GM21515 (cell line): ENCODE measurements around the gene MYO6.

Experiments
- ATAC-seq: cut with Tn5 transposase; IDR thresholded peaks from one replicate; pipeline ENCODE4 v1.9.1; 2021; ENCODE audit not compliant: unreplicated experiment

The MYO6 gene

DNA sequence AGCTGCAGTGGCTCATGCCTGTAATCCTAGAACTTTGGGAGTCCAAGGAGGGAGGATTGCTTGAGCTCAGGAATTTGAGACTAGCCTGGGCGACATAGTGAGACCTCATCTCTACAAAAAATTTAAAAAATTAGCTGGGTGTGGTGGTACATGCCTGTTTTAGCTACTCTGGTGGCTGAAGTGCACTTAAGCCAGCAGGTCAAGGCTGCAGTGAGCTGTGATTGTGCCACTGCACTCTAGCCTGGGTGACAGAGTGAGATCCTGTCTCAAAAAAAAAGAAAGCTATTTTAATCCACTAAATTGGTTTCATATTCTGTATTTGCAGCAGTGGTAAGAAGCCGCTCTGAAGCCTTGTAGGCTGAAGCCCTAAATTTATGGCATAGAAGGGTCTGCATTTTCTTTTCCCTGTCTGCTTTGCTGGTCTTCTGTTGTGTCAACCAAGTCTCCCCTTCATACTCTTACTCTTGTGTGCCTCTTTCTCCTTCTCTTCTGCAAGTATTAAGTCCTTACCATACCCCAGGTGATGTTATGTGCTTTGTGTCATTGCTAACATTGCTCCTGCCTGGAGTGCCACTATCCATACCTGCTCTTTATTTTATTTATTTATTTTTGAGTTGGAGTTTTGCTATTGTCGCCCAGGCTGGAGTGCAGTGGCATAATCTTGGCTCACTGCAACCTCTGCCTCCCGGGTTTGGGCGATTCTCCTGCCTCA, 70.9 kb downstream of the MYO6 start:
- ATAC-seq = no peak

DNA sequence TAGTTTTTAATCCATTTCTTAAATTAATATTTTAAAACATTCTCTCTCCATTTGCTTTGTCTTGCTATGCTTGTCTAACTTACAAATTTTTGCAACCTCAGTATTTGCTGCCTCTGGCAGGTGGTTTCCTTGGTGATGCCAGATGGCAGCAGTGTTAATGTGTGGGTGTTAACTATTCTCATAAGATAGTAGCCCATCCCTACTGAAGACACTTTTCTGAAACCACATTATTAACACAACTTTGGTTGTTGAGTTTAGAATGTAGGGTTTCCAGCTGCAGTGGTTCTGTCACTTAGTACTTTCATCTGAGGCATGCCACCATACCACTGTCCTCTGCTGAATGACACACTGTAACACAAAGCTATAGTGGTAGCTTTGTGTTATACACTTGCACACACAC, 75.1 kb downstream of the MYO6 start:
- no peak for ATAC-seq

DNA sequence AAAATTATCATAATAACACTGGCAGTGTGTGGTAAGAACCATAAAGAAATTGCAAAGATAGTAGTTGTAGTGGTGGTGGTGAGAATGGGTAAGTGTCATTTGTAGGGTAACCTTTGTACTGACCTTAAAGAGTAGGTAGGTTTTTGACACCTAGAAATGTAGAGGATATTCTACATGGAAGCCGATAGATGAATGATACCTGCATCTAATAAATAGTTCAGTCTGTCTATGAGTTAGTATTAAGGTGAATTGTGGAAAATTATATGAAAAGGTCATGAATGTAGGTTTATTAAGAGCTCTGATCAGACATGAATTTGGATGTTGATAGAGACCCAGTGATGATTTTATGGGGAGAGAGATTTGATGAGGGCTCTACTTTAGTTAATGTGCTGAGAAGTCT, 78.1 kb downstream of the MYO6 start:
- ATAC-seq = no peak

DNA sequence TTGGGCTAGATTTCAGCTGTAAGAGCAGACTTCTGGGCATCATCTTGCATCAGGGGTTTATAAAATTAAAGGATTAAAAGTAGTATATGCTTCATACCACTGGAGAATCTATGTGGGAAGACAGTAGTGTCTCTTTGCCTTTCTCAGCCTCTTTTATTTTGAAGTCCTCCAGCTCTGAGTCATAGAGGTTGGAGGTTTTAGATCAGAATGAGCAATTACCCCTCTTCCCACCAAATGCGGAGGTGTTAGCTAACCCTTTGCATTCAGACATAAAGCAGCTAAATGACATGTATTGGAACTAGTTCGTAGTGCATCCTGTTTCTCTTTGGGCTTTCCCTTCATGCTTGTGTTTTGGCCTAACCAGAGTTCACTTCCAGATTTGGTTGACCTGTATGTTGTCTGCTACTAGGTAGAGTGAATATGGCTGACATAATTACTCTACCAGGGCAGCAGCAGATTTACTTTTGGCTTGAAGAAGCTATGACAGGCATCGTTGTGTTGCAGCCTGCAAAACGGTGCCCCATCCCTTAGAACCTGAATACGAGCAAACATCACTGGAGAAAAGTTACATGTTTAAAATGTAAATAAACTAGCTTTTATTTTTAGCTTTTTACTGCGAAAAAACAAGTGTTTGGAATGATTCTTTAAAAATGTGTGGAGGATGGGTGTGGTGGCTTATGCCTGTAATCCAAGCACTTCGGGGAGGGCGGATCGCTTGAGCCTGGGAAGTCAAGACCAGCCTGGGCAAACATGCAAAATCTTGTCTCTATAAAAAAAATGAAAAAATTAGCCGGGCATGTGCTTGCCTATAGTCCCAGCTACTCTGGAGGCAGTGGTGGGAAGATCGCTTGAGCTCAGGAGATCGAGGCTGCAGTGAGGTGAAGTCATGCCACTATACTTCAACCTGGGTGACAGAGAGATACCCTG, 82.2 kb downstream of the MYO6 start:
- ATAC-seq = peak; percentile 71

DNA sequence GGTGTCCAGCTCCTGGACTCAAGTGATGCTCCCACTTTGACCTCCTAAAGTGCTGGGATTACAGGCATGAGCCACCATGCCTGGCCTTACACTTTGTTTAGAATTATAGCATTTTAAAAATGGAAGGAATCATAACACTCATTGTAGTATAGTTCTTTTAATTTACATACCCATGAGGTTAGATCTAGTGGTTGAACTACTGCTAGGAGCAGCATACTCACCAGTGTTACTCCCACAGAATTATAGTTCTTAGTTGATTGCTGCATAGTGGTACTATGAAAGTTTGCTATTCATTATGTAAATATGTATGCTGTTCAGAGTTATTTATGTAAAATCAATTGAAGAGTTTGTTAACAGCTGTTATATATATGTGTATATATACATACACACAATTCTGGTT, 85.4 kb downstream of the MYO6 start:
- ATAC-seq = no peak

DNA sequence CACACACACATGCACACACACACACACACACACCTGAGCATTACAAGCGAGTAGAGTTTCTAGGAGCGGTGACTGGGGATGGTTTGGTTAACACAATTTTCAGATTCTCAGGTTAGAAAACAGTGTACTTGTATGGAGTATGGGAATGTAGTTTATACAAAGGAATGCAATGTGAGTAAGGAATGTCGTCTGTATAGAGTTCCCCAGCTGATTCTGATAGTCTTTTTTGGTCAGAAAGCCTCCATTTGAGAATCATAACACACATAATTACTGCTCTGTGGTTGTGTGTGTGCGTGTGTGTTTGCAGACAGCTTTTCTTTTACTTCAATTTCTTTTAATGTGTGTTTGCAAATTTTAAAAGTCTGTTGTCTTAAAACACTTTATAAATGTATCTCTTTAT, 93.2 kb downstream of the MYO6 start:
- ATAC-seq = no peak

DNA sequence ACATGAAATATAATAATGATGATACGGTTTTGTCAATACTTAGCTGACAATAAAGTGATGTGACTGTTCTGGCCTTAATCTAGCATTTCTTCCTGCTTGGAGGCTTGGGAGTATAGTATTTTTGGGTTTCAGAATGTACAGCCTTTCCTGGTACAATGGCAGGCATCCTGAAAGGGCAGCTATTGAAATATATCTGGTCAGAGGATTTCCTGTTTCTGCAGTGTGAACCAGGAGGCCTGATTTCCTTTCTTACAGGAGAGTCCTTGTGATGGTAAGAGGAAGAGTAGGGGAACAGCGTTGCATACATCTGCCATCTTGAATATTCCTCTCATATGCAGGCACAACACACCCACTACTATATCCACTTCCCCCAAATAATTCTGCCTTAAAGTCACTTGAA, 93.7 kb downstream of the MYO6 start:
- ATAC-seq = no peak

DNA sequence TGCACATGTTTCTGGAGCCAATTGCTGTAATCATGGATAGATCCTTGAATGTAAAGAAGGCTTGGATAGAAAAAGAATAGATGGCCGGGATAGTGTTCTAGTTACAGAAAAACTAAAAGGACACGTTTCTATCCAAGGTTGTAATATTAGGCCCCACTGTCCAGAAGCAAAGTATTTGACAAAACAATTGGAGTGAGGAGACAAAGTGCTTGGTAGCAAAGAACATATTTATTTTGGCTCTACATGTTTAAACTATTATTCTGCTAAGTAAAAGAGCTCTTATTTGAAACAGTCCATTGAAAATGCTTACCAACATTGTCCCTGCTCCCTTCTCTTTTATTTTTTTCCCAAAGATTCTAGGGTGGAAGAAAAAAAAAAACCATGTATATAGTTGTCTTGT, 94.4 kb downstream of the MYO6 start:
- no peak for ATAC-seq

DNA sequence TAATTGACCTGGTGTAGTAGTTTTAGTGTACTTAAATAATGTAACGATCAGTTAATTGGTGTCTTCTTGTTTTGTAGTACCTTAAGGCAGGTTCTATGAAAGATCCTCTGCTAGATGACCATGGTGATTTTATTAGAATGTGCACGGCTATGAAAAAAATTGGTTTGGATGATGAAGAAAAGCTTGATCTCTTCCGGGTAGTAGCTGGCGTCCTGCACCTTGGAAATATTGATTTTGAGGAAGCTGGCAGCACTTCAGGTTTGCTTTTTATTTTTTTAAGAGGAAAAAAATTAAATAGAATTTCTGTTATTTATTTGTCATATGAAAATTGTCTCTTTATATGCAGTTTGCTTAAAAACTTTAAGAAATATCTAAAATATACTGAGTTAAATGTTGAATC, 99.2 kb downstream of the MYO6 start:
- ATAC-seq = no peak

DNA sequence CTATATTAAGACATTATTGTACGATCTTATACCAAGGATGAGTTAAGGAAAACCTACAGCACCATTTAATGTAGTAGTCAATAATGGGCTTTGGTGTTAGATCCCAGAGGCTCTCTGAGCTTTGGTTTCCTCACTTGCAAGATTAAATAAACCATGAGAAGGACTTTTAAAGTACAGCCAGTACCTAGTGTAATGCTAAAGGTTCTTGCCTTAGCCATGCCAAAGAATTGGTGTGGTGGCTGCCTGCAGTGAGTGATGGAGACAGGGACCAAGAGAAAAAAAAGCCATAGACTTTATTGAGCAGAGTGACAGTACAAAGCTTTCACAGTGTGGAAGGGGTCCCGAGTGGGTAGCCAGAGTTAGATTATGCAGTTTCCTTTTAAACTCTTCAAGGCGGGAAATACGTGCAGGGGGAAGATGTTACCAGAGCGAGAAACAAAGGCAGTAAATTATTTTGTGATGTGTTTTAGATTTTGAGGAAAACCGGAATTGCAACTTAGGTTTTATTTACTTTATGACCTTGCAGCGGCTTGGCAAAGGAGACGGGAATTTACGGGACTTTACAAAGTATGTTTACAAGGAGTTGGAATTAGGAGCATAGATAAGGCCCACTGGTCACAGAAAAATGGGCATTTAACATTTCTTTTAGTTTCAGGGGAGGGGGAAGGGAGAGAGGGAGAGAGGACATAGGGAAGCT, 100.4 kb downstream of the MYO6 start:
- ATAC-seq = no peak

DNA sequence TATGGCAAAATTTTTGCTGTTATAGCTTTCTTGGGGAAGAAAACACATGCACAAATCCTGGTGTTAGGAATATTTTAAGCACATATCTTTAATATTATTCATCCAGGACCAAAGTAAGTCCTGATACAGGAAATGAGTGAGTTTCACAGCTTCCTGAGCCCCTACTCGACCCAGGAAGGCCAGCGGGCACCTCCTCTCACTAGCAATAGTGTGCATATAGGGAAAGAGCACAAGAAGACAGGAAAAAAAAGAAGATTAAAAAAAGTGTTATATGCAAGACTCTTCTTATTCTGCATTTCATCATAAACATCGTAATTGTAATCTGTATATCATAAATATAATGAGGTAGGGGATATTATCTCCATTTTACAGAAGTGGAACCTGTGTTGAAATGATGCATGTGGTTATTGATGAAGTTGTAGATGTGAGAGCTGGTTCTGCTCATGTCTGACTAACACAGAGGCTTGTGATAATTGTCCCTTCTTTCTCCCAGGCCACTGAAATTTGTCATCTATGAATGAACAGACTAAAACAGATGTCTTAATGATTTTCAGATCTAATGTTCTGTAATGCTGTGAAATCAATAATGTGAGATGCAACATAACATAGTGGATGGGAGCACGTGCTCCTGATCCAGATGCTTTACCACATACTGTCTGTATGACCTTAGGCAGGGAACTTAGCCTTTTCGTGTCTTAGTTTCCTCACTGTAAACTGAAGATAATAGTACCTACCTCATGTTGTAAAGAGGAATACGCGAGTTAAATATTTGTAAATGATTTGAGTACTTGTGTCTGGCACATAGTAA, 101.2 kb downstream of the MYO6 start:
- no peak for ATAC-seq

DNA sequence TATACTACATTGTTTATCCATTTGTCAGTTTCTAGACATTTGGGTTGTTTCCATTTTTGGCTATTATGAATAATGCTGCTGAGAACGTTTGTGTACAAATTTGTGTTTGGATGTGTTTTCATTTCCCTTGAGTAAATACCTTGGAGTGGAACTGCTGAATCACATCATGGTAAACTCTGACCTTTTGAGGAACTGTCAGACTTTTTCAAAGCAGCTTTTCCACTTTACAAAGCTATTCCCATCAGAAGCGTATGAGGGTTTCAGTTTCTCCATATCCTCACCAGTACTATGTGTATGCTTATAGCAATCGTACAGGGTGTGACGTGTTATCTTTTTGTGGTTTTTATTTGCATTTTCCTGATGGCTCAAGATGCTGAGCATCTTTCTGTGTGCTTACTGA, 103.7 kb downstream of the MYO6 start:
- peak; percentile 68 for ATAC-seq

DNA sequence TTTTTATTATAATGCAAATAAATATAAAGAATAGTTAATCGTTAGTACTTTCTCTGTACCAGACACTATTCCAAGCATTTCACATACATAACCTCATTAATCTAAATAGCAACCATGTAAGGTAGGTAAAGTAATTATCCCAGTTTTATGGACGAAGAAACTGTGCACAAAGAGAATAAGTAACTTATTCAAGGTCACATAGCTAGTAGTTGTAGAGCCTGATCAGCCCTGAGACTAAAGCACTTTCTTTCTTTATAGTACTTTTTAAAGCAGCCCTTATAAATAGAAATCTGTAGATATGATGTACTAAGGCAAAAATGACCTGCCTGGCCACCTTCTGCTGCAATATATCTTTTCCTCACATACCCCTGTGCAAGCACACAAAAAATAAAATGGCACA, 104.8 kb downstream of the MYO6 start:
- ATAC-seq = no peak

DNA sequence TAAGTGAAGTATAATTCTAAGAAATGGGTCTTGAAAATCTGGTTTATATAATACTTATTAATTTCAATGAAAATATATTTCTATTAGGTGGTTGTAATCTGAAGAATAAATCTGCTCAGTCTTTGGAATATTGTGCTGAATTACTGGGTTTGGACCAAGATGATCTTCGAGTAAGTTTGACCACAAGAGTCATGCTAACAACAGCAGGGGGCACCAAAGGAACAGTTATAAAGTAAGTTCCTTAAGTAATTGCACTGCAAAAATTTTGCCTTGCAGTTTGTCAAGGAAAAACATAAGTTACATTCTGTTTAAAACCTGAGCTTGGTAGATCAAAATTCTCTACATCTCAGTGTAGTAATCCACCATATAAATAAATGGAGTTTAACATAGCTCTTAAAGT, 106.0 kb downstream of the MYO6 start:
- ATAC-seq = no peak

DNA sequence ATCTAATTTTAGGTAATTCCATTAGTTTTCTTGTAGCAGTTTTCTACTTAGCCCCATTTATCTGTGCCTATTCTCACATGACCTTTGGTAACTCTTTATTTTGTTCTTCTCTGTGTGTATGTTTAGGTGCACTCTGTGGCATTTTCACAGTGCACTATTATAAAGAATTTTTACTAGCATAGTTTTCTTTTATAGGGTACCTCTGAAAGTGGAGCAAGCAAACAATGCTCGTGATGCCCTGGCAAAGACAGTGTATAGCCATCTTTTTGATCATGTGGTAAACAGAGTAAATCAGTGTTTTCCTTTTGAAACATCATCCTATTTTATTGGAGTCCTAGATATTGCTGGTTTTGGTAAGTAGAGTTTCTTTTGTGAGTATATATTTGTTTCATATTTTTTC, 107.9 kb downstream of the MYO6 start:
- ATAC-seq = no peak

DNA sequence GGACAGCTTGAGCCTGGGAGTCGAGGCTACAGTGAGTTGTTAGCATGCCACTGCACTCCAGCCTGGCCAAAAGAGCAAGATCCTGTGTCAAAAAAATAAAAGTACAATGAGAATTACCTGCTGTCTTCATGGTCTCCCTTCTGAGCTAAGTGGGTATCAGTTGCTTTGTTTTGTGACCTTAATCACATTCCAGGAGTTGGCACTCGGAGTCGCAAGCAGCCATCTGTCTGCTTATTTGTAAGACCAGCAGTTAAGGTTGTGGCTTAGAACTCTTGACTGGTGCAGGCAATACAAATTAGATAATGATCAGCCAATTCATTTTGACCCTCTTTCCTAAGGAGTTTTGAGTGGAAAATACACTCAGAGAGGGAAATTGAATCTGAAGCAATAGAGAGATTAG, 114.0 kb downstream of the MYO6 start:
- ATAC-seq = no peak

DNA sequence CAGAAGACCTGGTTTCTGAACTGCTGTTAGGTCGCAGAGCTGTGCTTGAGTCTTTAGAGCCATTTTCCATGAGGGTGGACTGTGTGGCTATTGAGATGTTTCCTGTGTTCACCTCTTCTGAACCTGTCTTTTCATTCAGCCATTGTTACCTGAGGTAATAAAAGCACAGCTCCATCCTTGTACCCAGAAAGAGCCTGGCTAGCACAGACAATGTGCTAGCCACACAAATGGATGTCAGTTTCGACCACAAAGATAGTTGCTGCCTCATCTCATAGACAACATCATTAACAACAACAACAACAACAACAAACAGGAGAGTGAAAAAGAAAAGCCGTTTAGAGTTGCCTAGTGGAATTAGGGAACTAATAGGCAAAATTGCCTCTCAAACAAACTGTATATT, 114.7 kb downstream of the MYO6 start:
- ATAC-seq = no peak

DNA sequence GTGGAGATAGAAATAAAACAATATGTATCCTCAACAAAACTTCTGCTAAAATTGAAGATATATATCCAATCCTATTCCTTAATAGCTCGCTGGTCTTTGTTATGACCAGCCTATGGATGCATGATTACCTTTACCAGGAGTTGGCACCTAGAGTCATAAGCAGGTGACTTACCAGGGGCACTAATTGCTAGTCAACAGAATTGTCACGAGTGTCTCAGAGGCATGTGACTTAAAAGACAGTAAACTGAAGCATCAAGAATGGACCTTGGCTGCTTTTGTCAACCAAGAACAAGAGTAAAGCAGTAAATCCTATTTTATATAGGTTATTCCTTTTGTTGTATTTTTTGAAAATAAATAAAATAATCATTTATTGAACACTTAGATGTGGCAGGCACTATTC, 115.4 kb downstream of the MYO6 start:
- no peak for ATAC-seq

DNA sequence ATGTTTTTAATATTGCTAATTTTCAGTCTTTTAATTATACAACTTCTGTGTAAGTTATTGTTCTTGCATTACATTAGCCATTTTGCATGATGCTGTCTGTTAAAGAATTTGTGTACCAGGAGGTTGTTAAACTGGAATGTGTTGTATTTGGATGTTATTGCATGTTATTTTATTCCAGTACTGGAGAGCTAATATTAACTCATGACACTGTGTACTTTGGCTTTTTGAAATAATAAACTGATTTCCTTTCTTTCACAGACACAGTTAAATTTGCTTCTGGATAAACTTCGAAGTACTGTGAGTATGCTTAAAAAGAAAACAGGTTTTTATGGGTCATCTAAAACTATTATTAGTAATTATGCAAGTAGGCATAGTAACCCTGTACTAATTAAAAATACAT, 121.3 kb downstream of the MYO6 start:
- ATAC-seq = no peak

DNA sequence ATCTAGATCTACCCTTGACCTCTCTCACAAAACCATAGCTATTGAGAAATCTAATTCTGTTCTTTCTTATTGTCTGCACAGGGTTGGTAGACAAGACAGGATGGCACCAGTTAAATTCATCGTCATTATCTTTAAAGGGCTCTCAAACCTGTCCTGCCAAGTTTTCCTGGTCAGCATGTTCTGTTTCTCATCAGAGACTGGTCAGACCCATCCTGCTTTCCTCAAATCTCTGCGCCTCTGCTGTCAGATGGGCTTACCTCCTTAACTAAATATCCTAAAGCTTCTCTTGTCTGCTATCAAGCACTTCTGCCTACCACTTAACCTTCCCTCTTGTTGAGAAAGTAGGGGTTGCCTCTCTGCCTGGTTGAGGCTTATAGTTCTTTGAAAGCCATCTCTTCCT, 125.2 kb downstream of the MYO6 start:
- ATAC-seq = no peak

DNA sequence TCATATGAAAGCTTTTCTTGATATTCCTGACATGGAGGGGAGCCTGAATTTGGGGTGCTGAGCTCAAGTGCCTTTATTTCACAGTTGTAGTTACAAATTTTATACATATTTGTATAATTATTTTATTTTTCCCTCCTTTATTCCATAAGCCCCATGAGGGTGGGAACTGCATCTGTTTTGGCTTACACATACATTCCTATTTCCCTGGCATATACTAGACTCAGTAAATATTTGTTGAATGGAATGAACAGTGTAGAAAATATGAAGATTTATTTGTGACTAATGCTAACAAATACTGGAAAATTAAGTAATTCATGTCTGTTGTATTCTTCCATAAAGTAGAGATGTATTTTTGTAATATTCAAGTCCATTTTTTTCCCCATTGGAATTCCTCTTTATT, 127.1 kb downstream of the MYO6 start:
- no peak for ATAC-seq
